Breast epithelium (tissue), 4 donors: ENCODE measurements around the gene DEPP1. TPM values are rescaled to one million over a fixed set of nuclear protein-coding genes. Genes with fewer than 3 reads are reported as not detected.

Experiments used
- DNase-seq, 2 donors: peaks; one replicate each; pipeline ENCODE4 v3.0.0-alpha.2; 2019; ENCODE audit warnings: low spot score in 2 of 2
- H3K27ac ChIP-seq, 2 donors: fragments of 200-600 bp; sonication (generic) in 1 of 2; one replicate each; pipeline ENCODE4 v1.5.1; 2016 to 2019; ENCODE audit warnings: mild to moderate bottlenecking in 1 of 2
- H3K27me3 ChIP-seq, 2 donors: fragments of 200-600 bp; sonication (generic) in 1 of 2; one replicate each; pipeline versions ENCODE4 v1.5.1 to v1.6.0; 2017 to 2019; ENCODE audit warnings: control low read depth in 1 of 2, mild to moderate bottlenecking in 1 of 2
- H3K36me3 ChIP-seq: fragments of 200-600 bp; one replicate; pipeline ENCODE4 v1.5.1; 2019
- H3K4me1 ChIP-seq, 2 donors: fragments of 200-600 bp; sonication (generic); one replicate each; pipeline ENCODE4 v1.5.1; 2016 to 2019; ENCODE audit warnings: control low read depth in 1 of 2
- H3K4me3 ChIP-seq, 3 donors: fragments of 200-600 bp; sonication (generic); 1 replicate in 2 of 3; 2 replicates in 1 of 3; pipeline ENCODE4 v1.5.1; 2016 to 2019; ENCODE audit warnings: mild to moderate bottlenecking in 3 of 3, moderate library complexity in 2 of 3
- H3K9me3 ChIP-seq, 2 donors: fragments of 200-600 bp; sonication (generic) in 1 of 2; one replicate each; pipeline ENCODE4 v1.5.1; 2016 to 2019; ENCODE audit warnings: control low read depth in 1 of 2
- CTCF ChIP-seq, 3 donors: fragments of 450-650 bp; IDR thresholded peaks; one replicate each; pipeline ENCODE4 v1.5.1; 2016 to 2017; ENCODE audit warnings: antibody characterized with exemption in 3 of 3, mild to moderate bottlenecking in 3 of 3, moderate library complexity in 3 of 3
- POLR2A ChIP-seq: fragments of 450-650 bp; IDR thresholded peaks from one replicate; pipeline ENCODE4 v1.6.1; 2016; ENCODE audit warnings: antibody characterized with exemption, mild to moderate bottlenecking, moderate library complexity
- POLR2AphosphoS5 ChIP-seq, 3 donors: sonication (generic); formaldehyde crosslinking; IDR thresholded peaks; one replicate each; pipeline ENCODE4 v1.6.1; 2017; ENCODE audit warnings: antibody characterized with exemption in 3 of 3
- intact Hi-C: fragments of 100-400 bp; cut with DNase I; formaldehyde crosslinking; loops from one replicate; pipeline ENCODE4 v1.15.1; 2023; ENCODE audit warnings: low total_unique reads
- total RNA-seq, 3 donors: library from RNA; depleted of rRNA; stranded (reverse); fragments of >200 nt; gene quantifications; one replicate each; pipeline ENCODE4 v1.1.0, GENCODE V29; 2016

Gene DEPP1
- total RNA-seq, 3 donors from 2014 or later = 139 to 2,057 (median 460) TPM

GRCh38 chr10:44959247-44960087 is 19.1 kb downstream of the DEPP1 start, which contains the start of gene RASSF4:
Gene RASSF4 (plus strand): TSS chr10:44959802. CDS start chr10:44970203, 10,401 bp downstream.
- DNase-seq = peak; percentile 81 to 92
- TF ChIP-seq CTCF (IDR thresholded peaks at IDR 0.05) (no peak), POLR2AphosphoS5 (IDR thresholded peaks at IDR 0.05) (peak; percentile 74 to 92 (median 88)), POLR2A (peak; percentile 74)
- H3K36me3 ChIP-seq = no peaks in the 10 kb centered on the region
- H3K9me3 ChIP-seq = no peaks in the 10 kb centered on the region
- peaks cover 4 to 11% of the 10 kb centered on the region in 2 donors for H3K4me1 ChIP-seq
- peak within 1 kb of the TSS; percentile 74 to 87 for H3K27ac ChIP-seq
- intact Hi-C loops = no loop called here
- no peaks in the 10 kb centered on the region for H3K27me3 ChIP-seq
- peak within 1 kb of the TSS; percentile 62 to 85 (median 68) for H3K4me3 ChIP-seq

DNA sequence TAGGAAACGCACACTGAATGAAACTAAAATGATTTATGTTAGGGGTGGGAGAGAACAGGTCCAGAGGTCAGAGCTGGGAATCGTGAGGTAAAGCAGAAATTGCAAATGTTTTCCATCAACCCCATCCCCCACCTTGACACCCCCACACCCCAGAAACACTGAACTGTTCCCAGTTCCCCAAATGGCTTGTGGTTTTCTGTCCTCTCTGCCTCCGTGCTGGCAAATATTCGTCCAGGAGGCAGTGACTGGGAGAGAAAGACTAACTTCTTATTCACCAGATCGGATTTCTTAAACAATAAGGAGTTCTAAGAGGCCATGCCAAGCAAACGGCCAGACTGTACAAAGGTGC is 19.7 kb downstream of the DEPP1 start:
- H3K27ac ChIP-seq = peak overlapping the region; percentile 74 to 87
- H3K27me3 ChIP-seq = no peaks in the 10 kb centered on the region
- no peak for DNase-seq
- no peaks in the 10 kb centered on the region for H3K36me3 ChIP-seq
- intact Hi-C loops = no loop called here
- peak overlapping the region; percentile 62 to 85 (median 68) for H3K4me3 ChIP-seq
- H3K4me1 ChIP-seq = peaks cover under 1 to 10% of the 10 kb centered on the region in 2 donors
- H3K9me3 ChIP-seq = no peaks in the 10 kb centered on the region
- TF ChIP-seq CTCF (IDR thresholded peaks at IDR 0.05) = no peak
- no peak for TF ChIP-seq POLR2A
- no peak for TF ChIP-seq POLR2AphosphoS5 (IDR thresholded peaks at IDR 0.05)

DNA sequence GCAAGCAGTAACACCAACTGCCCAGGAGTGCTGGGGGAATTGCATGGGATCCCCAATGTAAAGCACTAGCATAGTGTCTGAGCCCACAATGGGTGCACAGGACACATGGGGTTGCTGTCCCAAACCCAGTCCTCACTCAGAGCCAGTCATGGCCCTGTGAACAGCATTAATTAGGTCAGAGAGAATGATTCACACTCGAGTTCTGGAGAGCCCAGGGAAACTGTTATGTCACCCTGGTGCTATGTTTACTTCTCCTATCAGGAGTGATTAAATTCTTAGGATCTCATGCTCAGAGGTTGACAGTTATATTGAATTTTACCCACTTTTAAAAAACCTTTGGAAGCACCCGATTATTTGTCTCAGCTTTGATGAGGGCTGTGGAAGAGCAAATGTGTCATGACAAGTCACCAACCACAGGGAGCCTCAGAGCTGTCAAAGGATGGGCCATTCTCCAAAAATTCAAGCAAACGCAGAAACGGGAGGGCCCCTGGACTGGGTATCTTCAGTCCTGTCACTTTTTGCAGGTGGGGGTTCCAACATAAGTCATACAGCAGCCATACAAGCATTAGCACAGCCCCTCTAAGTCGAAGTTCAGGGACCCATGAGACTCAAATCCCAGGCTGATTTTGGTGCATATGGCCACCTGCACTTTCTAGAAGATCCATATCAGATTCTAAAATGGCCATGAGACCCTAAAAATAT is 20.3 kb downstream of the DEPP1 start:
- TF ChIP-seq POLR2AphosphoS5 (IDR thresholded peaks at IDR 0.05) (no peak), CTCF (IDR thresholded peaks at IDR 0.05) (no peak), POLR2A (no peak)
- no peaks in the 10 kb centered on the region for H3K9me3 ChIP-seq
- H3K27ac ChIP-seq = peak overlapping the region; percentile 74 to 87
- intact Hi-C loops = no loop called here
- no peaks in the 10 kb centered on the region for H3K27me3 ChIP-seq
- H3K4me3 ChIP-seq = peak overlapping the region; percentile 62 to 85 (median 68)
- H3K4me1 ChIP-seq = peaks cover 0 to 6% of the 10 kb centered on the region in 2 donors
- no peak for DNase-seq
- H3K36me3 ChIP-seq = no peaks in the 10 kb centered on the region

GRCh38 chr10:44956717-44957706 is 21.6 kb downstream of the DEPP1 start:
- Histone ChIP-seq H3K27ac (peak overlapping the region; percentile 60 to 82), H3K9me3 (no peaks in the 10 kb centered on the region), H3K4me3 (no peak overlapping the region), H3K27me3 (no peaks in the 10 kb centered on the region), H3K4me1 (no peaks in the 10 kb centered on the region), H3K36me3 (no peaks in the 10 kb centered on the region)
- intact Hi-C loops = no loop called here
- TF ChIP-seq POLR2A (no peak), CTCF (IDR thresholded peaks at IDR 0.05) (no peak), POLR2AphosphoS5 (IDR thresholded peaks at IDR 0.05) (no peak)
- DNase-seq = no peak
